ENCODE data around the gene TEX14. TPM values are rescaled to one million over a fixed set of nuclear protein-coding genes. Genes with fewer than 3 reads are reported as not detected.
A peak's percentile ranks its signal among the peaks of the same experiment; 100 is the strongest.

Gene TEX14
- total and polyA plus RNA-seq, 2 experiments from 2014 or later: 0.15 TPM; not detected in 1

DNA sequence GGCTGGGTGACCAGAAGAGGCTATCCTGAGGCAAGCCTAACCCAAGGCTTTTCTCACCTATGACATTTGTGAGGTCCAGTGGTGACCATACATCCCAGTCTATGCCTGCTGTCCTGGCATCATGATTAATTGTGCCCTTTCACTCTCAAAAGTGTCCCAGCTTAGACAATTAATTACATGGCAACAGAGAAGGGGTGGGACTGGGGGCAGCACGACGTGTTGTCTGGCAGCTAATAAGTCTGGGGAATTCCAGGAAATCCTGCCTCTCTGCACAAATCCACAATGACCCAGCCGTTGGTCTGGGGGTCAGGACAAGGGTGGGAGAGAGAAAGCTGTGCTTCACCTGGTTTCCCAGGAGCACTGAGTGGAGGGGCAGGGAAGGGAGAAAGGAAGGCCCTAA, 163.4 kb downstream of the TEX14 start:
- Histone ChIP-seq H3K27me3 (replicated peaks; ENCODE audit: insufficient read depth) (no peaks in the 10 kb centered on the region), H4K20me1 (ENCODE audit: insufficient read depth) (no peaks in the 10 kb centered on the region), H3F3A (ENCODE audit: insufficient read depth) (no peaks in the 10 kb centered on the region), H3K9me2 (ENCODE audit: insufficient read depth) (no peaks in the 10 kb centered on the region), H2AFZ (no peak overlapping the region), H3K79me2 (ENCODE audit: insufficient read depth) (no peaks in the 10 kb centered on the region), H3K4me2 (ENCODE audit: unreplicated experiment) (no peak overlapping the region), H3K4me3 (no peak overlapping the region), H3K9ac (no peak overlapping the region), H3K36me3 (ENCODE audit: low read depth) (no peaks in the 10 kb centered on the region), H3K9me3 (ENCODE audit: low read depth) (no peaks in the 10 kb centered on the region), H3K27ac (no peak overlapping the region), H3K4me1 (ENCODE audit: insufficient read depth) (peaks cover 12% of the 10 kb centered on the region)
- DNase-seq: no peak
- in situ Hi-C loops (cut with MboI): no loop called here
- no peak for TF ChIP-seq EZH2phosphoT487 (IDR thresholded peaks at IDR 0.05; ENCODE audit: insufficient read depth, low read depth)
- no peak for TF ChIP-seq EZH2 (IDR thresholded peaks at IDR 0.05; ENCODE audit: insufficient read depth, poor library complexity, severe bottlenecking)
- WGBS, 2 experiments (ENCODE audit: low coverage in 1 of 2, low lambda C conversion rate in 2 of 2, missing lambda C conversion rate in 2 of 2): 20 to 28% methylated on average over 3 of the region's 3 CpGs

DNA sequence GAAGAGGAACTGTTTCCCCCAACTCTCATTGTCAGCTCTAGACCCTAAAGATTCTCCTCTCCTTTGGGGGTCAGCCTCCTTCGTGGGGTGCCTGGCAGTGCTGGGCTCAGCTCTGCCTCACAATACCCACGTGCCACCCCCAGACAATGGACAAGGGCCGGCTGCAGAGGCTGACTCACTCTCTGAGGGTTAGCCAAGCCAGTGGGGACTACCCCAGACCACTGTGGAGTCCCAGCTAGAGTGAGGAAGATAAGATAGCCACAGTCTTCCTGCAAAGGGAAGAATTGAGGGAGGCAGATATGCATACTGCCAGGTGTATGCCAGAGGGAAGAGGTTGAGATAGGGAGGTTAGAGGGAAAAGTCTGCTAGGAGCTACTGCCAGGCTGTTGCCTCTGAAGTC, 163.9 kb downstream of the TEX14 start:
- no peaks in the 10 kb centered on the region for H3K36me3 ChIP-seq (ENCODE audit: low read depth)
- H3K4me2 ChIP-seq (ENCODE audit: unreplicated experiment): no peak overlapping the region
- H3K9me2 ChIP-seq (ENCODE audit: insufficient read depth): no peaks in the 10 kb centered on the region
- H3K4me3 ChIP-seq: no peak overlapping the region
- H3K27ac ChIP-seq: no peak overlapping the region
- no peaks in the 10 kb centered on the region for H4K20me1 ChIP-seq (ENCODE audit: insufficient read depth)
- H3K79me2 ChIP-seq (ENCODE audit: insufficient read depth): no peaks in the 10 kb centered on the region
- H2AFZ ChIP-seq: no peak overlapping the region
- peak; percentile 41 for DNase-seq
- peaks cover 12% of the 10 kb centered on the region for H3K4me1 ChIP-seq (ENCODE audit: insufficient read depth)
- no peaks in the 10 kb centered on the region for H3F3A ChIP-seq (ENCODE audit: insufficient read depth)
- in situ Hi-C loops (cut with MboI): no loop called here
- TF ChIP-seq EZH2phosphoT487 (IDR thresholded peaks at IDR 0.05; ENCODE audit: insufficient read depth, low read depth) (no peak), EZH2 (IDR thresholded peaks at IDR 0.05; ENCODE audit: insufficient read depth, poor library complexity, severe bottlenecking) (no peak)
- H3K9ac ChIP-seq: no peak overlapping the region
- no peaks in the 10 kb centered on the region for H3K27me3 ChIP-seq (replicated peaks; ENCODE audit: insufficient read depth)
- WGBS, 2 experiments (ENCODE audit: low coverage in 1 of 2, low lambda C conversion rate in 2 of 2, missing lambda C conversion rate in 2 of 2): 62 to 66% methylated on average over 3 of the region's 3 CpGs
- no peaks in the 10 kb centered on the region for H3K9me3 ChIP-seq (ENCODE audit: low read depth)

DNA sequence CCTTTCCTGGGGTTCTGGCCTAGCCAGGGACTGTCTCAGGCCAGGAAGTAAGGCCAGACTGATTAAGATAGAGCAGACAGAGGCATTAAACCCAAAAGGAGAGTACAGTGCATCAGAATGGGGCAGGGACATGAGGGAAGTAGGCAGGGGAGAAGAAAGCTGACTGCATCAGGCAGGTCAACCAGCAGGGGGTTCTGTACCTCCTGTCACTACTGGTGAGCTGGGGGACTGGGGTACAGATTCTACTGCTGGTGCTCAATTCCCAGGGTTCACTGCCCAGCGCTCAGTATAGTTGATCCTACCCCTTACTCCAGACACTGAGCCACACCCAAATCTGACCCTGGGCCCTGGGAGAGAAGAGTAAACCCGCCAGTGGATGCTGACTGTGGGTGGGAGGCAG, 164.5 kb downstream of the TEX14 start:
- Histone ChIP-seq H3K4me3 (no peak overlapping the region), H3K27me3 (replicated peaks; ENCODE audit: insufficient read depth) (no peaks in the 10 kb centered on the region), H3K9me2 (ENCODE audit: insufficient read depth) (no peaks in the 10 kb centered on the region), H3K4me1 (ENCODE audit: insufficient read depth) (peaks cover 12% of the 10 kb centered on the region), H2AFZ (no peak overlapping the region), H3K36me3 (ENCODE audit: low read depth) (no peaks in the 10 kb centered on the region), H3K9ac (no peak overlapping the region), H3K4me2 (ENCODE audit: unreplicated experiment) (no peak overlapping the region), H4K20me1 (ENCODE audit: insufficient read depth) (no peaks in the 10 kb centered on the region), H3K9me3 (ENCODE audit: low read depth) (no peaks in the 10 kb centered on the region), H3F3A (ENCODE audit: insufficient read depth) (no peaks in the 10 kb centered on the region), H3K27ac (no peak overlapping the region), H3K79me2 (ENCODE audit: insufficient read depth) (no peaks in the 10 kb centered on the region)
- no peak for TF ChIP-seq EZH2phosphoT487 (IDR thresholded peaks at IDR 0.05; ENCODE audit: insufficient read depth, low read depth)
- no peak for TF ChIP-seq EZH2 (IDR thresholded peaks at IDR 0.05; ENCODE audit: insufficient read depth, poor library complexity, severe bottlenecking)
- DNase-seq: peak; percentile 16
- in situ Hi-C loops (cut with MboI): no loop called here
- WGBS, 2 experiments (ENCODE audit: low coverage in 1 of 2, low lambda C conversion rate in 2 of 2, missing lambda C conversion rate in 2 of 2): 90 to 100% methylated on average over 2 of the region's 2 CpGs

DNA sequence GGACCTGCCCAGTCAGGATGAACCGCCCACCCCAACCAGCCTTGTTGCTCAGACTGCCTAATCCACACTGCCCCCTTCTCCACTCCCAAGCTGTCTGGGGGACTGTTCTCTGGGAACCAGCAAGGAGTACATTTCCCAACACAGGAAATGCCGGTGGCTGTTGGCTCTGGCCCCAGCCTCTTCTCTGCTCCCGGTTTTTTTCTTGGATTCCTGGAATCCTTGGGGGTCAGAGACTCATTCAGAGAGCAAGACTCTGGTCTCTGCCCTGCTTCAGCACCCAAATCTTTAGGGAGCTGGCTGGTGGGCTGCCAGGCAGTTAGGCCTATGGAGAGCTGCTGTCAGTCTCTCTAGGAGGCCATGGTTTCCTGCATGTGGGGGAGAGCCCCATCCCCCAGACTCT, 166.6 kb downstream of the TEX14 start:
- Histone ChIP-seq H4K20me1 (ENCODE audit: insufficient read depth) (no peaks in the 10 kb centered on the region), H2AFZ (peak overlapping the region; percentile 22; the same call in 1 of the 2 replicates), H3K4me1 (ENCODE audit: insufficient read depth) (peaks cover 12% of the 10 kb centered on the region), H3K79me2 (ENCODE audit: insufficient read depth) (no peaks in the 10 kb centered on the region), H3K4me3 (no peak overlapping the region), H3F3A (ENCODE audit: insufficient read depth) (peaks cover under 1% of the 10 kb centered on the region; the same call in 1 of the 2 replicates), H3K9ac (no peak overlapping the region), H3K4me2 (ENCODE audit: unreplicated experiment) (peak overlapping the region; percentile 60), H3K36me3 (ENCODE audit: low read depth) (no peaks in the 10 kb centered on the region), H3K27me3 (replicated peaks; ENCODE audit: insufficient read depth) (no peaks in the 10 kb centered on the region), H3K9me3 (ENCODE audit: low read depth) (no peaks in the 10 kb centered on the region), H3K9me2 (ENCODE audit: insufficient read depth) (no peaks in the 10 kb centered on the region), H3K27ac (peak overlapping the region; percentile 33)
- DNase-seq: peak; percentile 89
- no peak for TF ChIP-seq EZH2phosphoT487 (IDR thresholded peaks at IDR 0.05; ENCODE audit: insufficient read depth, low read depth)
- TF ChIP-seq EZH2 (IDR thresholded peaks at IDR 0.05; ENCODE audit: insufficient read depth, poor library complexity, severe bottlenecking): no peak
- in situ Hi-C loops (cut with MboI): no loop called here
- WGBS, 2 experiments (ENCODE audit: low coverage in 1 of 2, low lambda C conversion rate in 2 of 2, missing lambda C conversion rate in 2 of 2): 24 to 28% methylated on average over 3 of the region's 3 CpGs

DNA sequence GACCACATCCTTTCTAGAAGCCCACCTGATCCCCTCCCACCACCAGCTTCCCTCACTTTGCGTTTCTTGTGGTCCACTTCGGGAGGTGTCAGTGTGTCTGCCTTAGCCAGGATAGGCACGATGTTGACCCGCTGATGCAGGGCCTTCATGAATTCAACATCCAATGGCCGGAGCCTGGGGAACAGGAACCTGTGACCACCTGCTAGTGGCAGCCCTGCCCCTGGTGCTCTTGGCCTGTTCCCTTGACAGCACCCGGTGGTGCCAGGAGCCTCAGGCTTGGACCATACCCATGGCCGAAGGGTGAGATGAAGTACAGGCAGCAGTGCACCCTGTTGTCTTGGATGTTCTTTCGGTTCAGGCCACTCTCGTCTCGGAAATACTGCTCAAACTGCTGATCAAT, 170.2 kb downstream of the TEX14 start:
- TF ChIP-seq EZH2phosphoT487 (IDR thresholded peaks at IDR 0.05; ENCODE audit: insufficient read depth, low read depth): no peak
- no peak for TF ChIP-seq EZH2 (IDR thresholded peaks at IDR 0.05; ENCODE audit: insufficient read depth, poor library complexity, severe bottlenecking)
- Histone ChIP-seq H3K9ac (no peak overlapping the region), H3K79me2 (ENCODE audit: insufficient read depth) (no peaks in the 10 kb centered on the region), H3K27ac (no peak overlapping the region), H3K4me1 (ENCODE audit: insufficient read depth) (peaks cover 12% of the 10 kb centered on the region), H3K4me2 (ENCODE audit: unreplicated experiment) (no peak overlapping the region), H3K27me3 (replicated peaks; ENCODE audit: insufficient read depth) (no peaks in the 10 kb centered on the region), H3K36me3 (ENCODE audit: low read depth) (no peaks in the 10 kb centered on the region), H3K4me3 (no peak overlapping the region), H3K9me3 (ENCODE audit: low read depth) (no peaks in the 10 kb centered on the region), H3F3A (ENCODE audit: insufficient read depth) (peaks cover 12% of the 10 kb centered on the region; the same call in 1 of the 2 replicates), H2AFZ (no peak overlapping the region), H4K20me1 (ENCODE audit: insufficient read depth) (no peaks in the 10 kb centered on the region), H3K9me2 (ENCODE audit: insufficient read depth) (no peaks in the 10 kb centered on the region)
- WGBS, 2 experiments (ENCODE audit: low coverage in 1 of 2, low lambda C conversion rate in 2 of 2, missing lambda C conversion rate in 2 of 2): 79 to 83% methylated on average over 10 of the region's 10 CpGs
- DNase-seq: no peak
- in situ Hi-C loops (cut with MboI): no loop called here

Measured in GM23248 (cell line).